GM12878 (cell line): ENCODE measurements around the gene TNIP1.

Experiments used
- CREB1 ChIP-seq: IDR thresholded peaks from 2 replicates; pipeline ENCODE4 v1.6.1; 2012; ENCODE audit warnings: low read depth, mild to moderate bottlenecking, inconsistent platforms
- FOXK2 ChIP-seq: fragments of 450-650 bp; IDR thresholded peaks from 2 replicates; pipeline ENCODE4 v1.6.1; 2017; ENCODE audit warnings: mild to moderate bottlenecking, moderate library complexity
- HDGF ChIP-seq: fragments of 450-650 bp; IDR thresholded peaks from 2 replicates; pipeline ENCODE4 v1.6.1; 2016; ENCODE audit warnings: antibody characterized with exemption
- POLR2AphosphoS5 ChIP-seq: IDR thresholded peaks from 2 replicates; pipeline ENCODE4 v1.6.1; 2011; ENCODE audit warnings: mild to moderate bottlenecking, low read length, inconsistent platforms
- TAF1 ChIP-seq: IDR thresholded peaks from 2 replicates; pipeline ENCODE4 v1.6.1; 2011; ENCODE audit warnings: mild to moderate bottlenecking, low read depth, low read length, borderline replicate concordance
- ZNF207 ChIP-seq: fragments of 450-650 bp; IDR thresholded peaks from 2 replicates; pipeline ENCODE4 v1.6.1; 2014; ENCODE audit warnings: antibody characterized with exemption, mild to moderate bottlenecking, borderline replicate concordance
- ZNF24 ChIP-seq: fragments of 450-650 bp; IDR thresholded peaks from 2 replicates; pipeline ENCODE4 v1.6.1; 2017; ENCODE audit warnings: antibody characterized with exemption, mild to moderate bottlenecking
- ZNF274 ChIP-seq: IDR thresholded peaks from one replicate; pipeline ENCODE4 v1.8.0; 2011; ENCODE audit not compliant: insufficient read length, insufficient read depth
- TF ChIP-seq, protein P1 (sequence below): fragments of 450-650 bp; IDR thresholded peaks from 2 replicates; pipeline ENCODE4 v1.6.1; 2014; ENCODE audit warnings: mild to moderate bottlenecking
- TF ChIP-seq, protein P2 (sequence below), 3 experiments: IDR thresholded peaks in 2 of 3; conservative IDR thresholded peaks in 1 of 3; 2 replicates each; pipeline ENCODE4 v1.5.1; 2011; ENCODE audit warnings: low read depth in 3 of 3, low read length in 3 of 3, mild to moderate bottlenecking in 3 of 3, control low read depth in 2 of 3, moderate library complexity in 2 of 3, inconsistent platforms in 1 of 3, mixed read lengths in 1 of 3; ENCODE audit not compliant: control insufficient read depth in 2 of 3, insufficient read depth in 1 of 3; ENCODE audit errors: extremely low read depth in 1 of 3

- TF ChIP-seq ZNF207 (no peak), HDGF (no peak), ZNF274 (no peak), FOXK2 (no peak), POLR2AphosphoS5 (no peak), ZNF24 (no peak), TAF1 (no peak), CREB1 (no peak)
- TF ChIP-seq, protein P1, sequence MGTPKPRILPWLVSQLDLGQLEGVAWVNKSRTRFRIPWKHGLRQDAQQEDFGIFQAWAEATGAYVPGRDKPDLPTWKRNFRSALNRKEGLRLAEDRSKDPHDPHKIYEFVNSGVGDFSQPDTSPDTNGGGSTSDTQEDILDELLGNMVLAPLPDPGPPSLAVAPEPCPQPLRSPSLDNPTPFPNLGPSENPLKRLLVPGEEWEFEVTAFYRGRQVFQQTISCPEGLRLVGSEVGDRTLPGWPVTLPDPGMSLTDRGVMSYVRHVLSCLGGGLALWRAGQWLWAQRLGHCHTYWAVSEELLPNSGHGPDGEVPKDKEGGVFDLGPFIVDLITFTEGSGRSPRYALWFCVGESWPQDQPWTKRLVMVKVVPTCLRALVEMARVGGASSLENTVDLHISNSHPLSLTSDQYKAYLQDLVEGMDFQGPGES: no peak
- TF ChIP-seq, protein P2, sequence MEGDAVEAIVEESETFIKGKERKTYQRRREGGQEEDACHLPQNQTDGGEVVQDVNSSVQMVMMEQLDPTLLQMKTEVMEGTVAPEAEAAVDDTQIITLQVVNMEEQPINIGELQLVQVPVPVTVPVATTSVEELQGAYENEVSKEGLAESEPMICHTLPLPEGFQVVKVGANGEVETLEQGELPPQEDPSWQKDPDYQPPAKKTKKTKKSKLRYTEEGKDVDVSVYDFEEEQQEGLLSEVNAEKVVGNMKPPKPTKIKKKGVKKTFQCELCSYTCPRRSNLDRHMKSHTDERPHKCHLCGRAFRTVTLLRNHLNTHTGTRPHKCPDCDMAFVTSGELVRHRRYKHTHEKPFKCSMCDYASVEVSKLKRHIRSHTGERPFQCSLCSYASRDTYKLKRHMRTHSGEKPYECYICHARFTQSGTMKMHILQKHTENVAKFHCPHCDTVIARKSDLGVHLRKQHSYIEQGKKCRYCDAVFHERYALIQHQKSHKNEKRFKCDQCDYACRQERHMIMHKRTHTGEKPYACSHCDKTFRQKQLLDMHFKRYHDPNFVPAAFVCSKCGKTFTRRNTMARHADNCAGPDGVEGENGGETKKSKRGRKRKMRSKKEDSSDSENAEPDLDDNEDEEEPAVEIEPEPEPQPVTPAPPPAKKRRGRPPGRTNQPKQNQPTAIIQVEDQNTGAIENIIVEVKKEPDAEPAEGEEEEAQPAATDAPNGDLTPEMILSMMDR (IDR thresholded peaks at IDR 0.05 in 2 of 3, conservative IDR thresholded peaks at IDR 0.05 in 1 of 3; ENCODE audit: control insufficient read depth in 2 of 3, extremely low read depth in 1 of 3, insufficient read depth in 1 of 3, low read depth in 3 of 3, low read length in 3 of 3): no peak
These were observed 73.2 kb downstream of the TNIP1 start for GRCh38 chr5:151007430-151008209.
